Adrenal gland (tissue), 12 donors: ENCODE data around the gene TBX4. TPM values are rescaled to one million over a fixed set of nuclear protein-coding genes. Genes with fewer than 3 reads are reported as not detected.

Experiments used
- DNase-seq, 7 donors: peaks; one replicate each; pipeline ENCODE4 v3.0.0-alpha.2; 2019 to 2020
- H3K27ac ChIP-seq, 5 donors: fragments of 200-600 bp; sonication (generic) in 4 of 5; 1 replicate in 3 of 5; 2 replicates in 2 of 5; pipeline versions ENCODE4 v1.5.1 to v1.8.0; 2016 to 2020; ENCODE audit warnings: mild to moderate bottlenecking in 1 of 5
- H3K27me3 ChIP-seq: fragments of 200-600 bp; 2 replicates; pipeline ENCODE4 v1.8.0; 2021
- H3K36me3 ChIP-seq, 2 donors: fragments of 200-600 bp; replicated peaks in 1 of 2; 1 replicate in 1 of 2; 2 replicates in 1 of 2; pipeline versions ENCODE4 v1.5.1 to v1.8.0; 2018 to 2022
- H3K4me1 ChIP-seq, 2 donors: fragments of 200-600 bp; replicated peaks in 1 of 2; 1 replicate in 1 of 2; 2 replicates in 1 of 2; pipeline versions ENCODE4 v1.5.1 to v1.8.0; 2018 to 2021
- H3K4me3 ChIP-seq, 4 donors: fragments of 200-600 bp; sonication (generic) in 3 of 4; one replicate each; pipeline ENCODE4 v1.5.1; 2016 to 2018
- H3K9me3 ChIP-seq, 3 donors: fragments of 200-600 bp; sonication (generic) in 1 of 3; replicated peaks in 1 of 3; 1 replicate in 2 of 3; 2 replicates in 1 of 3; pipeline versions ENCODE4 v1.5.1 to v1.8.0; 2016 to 2021
- CTCF ChIP-seq, 6 experiments: fragments of 450-650 bp in 4 of 6; fragments of 200-600 bp in 2 of 6; sonication (generic) in 1 of 6; IDR thresholded peaks; 1 replicate in 5 of 6; 2 replicates in 1 of 6; pipeline versions ENCODE4 v1.5.1 to v1.8.0; 2016 to 2021; ENCODE audit warnings: antibody characterized with exemption in 6 of 6, mild to moderate bottlenecking in 2 of 6, moderate library complexity in 1 of 6
- POLR2A ChIP-seq, 2 donors: fragments of 450-650 bp; IDR thresholded peaks; one replicate each; pipeline ENCODE4 v1.6.1; 2017; ENCODE audit warnings: antibody characterized with exemption in 2 of 2, mild to moderate bottlenecking in 2 of 2, moderate library complexity in 1 of 2
- WGBS, 4 donors: extraction: QIAGEN DNeasy Blood & Tissue Kit in 2 of 4; methylation state at CpG; one replicate each; pipeline versions ENCODE4 v1.1.5 to v1.1.7; 2013 to 2017; 5-methylcytosine and 5-hydroxymethylcytosine counted together
- intact Hi-C, 2 donors: fragments of 100-400 bp; cut with DNase I; formaldehyde crosslinking; loops; one replicate each; pipeline versions ENCODE4 v1.14.1 to v1.15.0; 2022 to 2023
- polyA plus RNA-seq, 3 donors: library from polyadenylated mRNA; stranded (reverse); fragments of 200-250 nt in 2 of 3; fragments of 350-450 nt in 1 of 3; fragmentation: Illumina TruSeq in 1 of 3; extraction: RNeasy Lipid Tissue Mini Kit (QIAGEN cat#74804) in 1 of 3; gene quantifications; one replicate each; pipeline ENCODE4 v1.2.3, GENCODE V29; 2013 to 2014
- total RNA-seq, 9 donors: library from RNA; depleted of rRNA in 4 of 9; stranded (reverse); fragments of >200 nt in 4 of 9; fragments of 120-200 nt in 1 of 9; fragmentation: NEBNext Ultra II Directional in 1 of 9; extraction: Animal tissue kit (Norgen Biotek cat#: 25700) in 1 of 9; gene quantifications; one replicate each; pipeline versions ENCODE4 v1.1.0 to v1.2.4, GENCODE V29; 2013 to 2023
- donor health status: healthy with polysubstance abuse.
- donor health status: Bipolar disorder and iron deficiency.
- donor health status: DM: yes; HTN: yes; CAD: no.
- donor health status: DM: no; HTN: no; CAD: no.
- donor health status: DM: no; HTN: no; CAD: no.
- donor health status: DM: yes; HTN: yes; CAD: no.

The TBX4 gene
- total and polyA plus RNA-seq, 12 donors, result 0.03 to 0.54 (median 0.21) TPM; not detected in 8

GRCh38 chr17:61458000-61458399 is 5.8 kb downstream of the TBX4 start:
- H3K36me3 ChIP-seq, result no peaks in the 10 kb centered on the region
- H3K9me3 ChIP-seq, result no peaks in the 10 kb centered on the region
- intact Hi-C loops, result no loop called here
- peak overlapping the region in 1 of 4 donors; percentile 31 for H3K4me3 ChIP-seq
- peak in 1 of 7 donors; percentile 14 for DNase-seq
- no peak overlapping the region for H3K27ac ChIP-seq
- WGBS, 4 donors, result 23 to 31% (median 24%) methylated on average over 14 of the region's 14 CpGs
- TF ChIP-seq POLR2A (IDR thresholded peaks at IDR 0.05) (no peak), CTCF (IDR thresholded peaks at IDR 0.05) (no peak)
- H3K27me3 ChIP-seq, result peaks cover 88% of the 10 kb centered on the region
- no peaks in the 10 kb centered on the region for H3K4me1 ChIP-seq

- no peaks in the 10 kb centered on the region for H3K36me3 ChIP-seq
- peak in 1 of 7 donors; percentile 14 for DNase-seq
- intact Hi-C loops, result no loop called here
- TF ChIP-seq CTCF (IDR thresholded peaks at IDR 0.05), result no peak
- H3K9me3 ChIP-seq, result no peaks in the 10 kb centered on the region
- no peak overlapping the region for H3K4me3 ChIP-seq
- H3K4me1 ChIP-seq, result no peaks in the 10 kb centered on the region
- WGBS, 4 donors, result 45 to 67% (median 58%) methylated on average over 4 to 5 of the region's 5 CpGs
- H3K27me3 ChIP-seq, result peaks cover 88% of the 10 kb centered on the region
- H3K27ac ChIP-seq, result no peak overlapping the region
Measured at GRCh38 chr17:61458421-61459141, 6.4 kb downstream of the TBX4 start.

DNA sequence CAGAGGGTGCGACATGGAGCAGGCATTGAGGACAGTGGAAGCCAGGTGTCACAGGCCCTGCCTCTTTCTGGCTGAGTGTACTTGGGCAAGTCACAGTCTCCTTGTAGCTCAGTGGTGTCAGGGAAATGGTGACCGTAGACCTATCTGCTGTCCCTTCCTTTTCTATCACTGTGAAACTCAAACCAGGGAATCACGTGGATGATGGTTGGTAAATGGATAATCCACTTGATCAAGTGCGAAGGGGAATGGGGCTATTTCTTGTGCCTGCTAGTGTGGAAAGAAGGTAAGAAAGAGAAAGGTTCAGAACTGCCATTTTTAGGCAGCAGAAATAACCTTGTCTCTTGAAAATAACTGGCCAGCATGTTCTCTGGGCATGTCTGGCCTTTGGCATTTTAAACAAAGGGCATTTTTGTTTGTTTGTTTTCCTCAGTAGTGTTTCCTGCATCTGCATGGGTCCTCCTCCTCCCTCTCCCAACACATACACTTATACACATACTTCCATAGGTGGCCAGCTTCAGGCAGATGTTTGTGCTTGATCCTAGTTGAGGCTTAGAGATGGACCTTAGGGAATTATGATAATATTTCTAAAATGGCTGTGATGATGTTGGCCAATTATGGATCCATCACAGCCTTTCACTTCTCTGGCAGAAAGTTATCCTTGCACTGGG is 7.1 kb downstream of the TBX4 start:
- H3K27me3 ChIP-seq, result peaks cover 83% of the 10 kb centered on the region
- 73 to 83% (median 82%) methylated on average over 4 of the region's 4 CpGs for WGBS, 4 donors
- intact Hi-C loops, result no loop called here

More for the DNA sequence above, 7.1 kb downstream of the TBX4 start:
- H3K36me3 ChIP-seq, result no peaks in the 10 kb centered on the region
- DNase-seq, result peak in 1 of 7 donors; percentile 17
- TF ChIP-seq CTCF (IDR thresholded peaks at IDR 0.05) (no peak), POLR2A (IDR thresholded peaks at IDR 0.05) (no peak)
- no peak overlapping the region for H3K27ac ChIP-seq
- H3K4me3 ChIP-seq, result no peak overlapping the region
- H3K9me3 ChIP-seq, result no peaks in the 10 kb centered on the region
- no peaks in the 10 kb centered on the region for H3K4me1 ChIP-seq
